Measurements from ENCODE around the gene DBX1.
"Not testable (repeated sequence)": the region's sequence is repeated elsewhere in the genome, so short reads cannot be mapped to it uniquely, and the experiment has no call there.

The DBX1 gene

GRCh38 chr11:20203831-20204230, 43.6 kb upstream of the DBX1 start:
- peaks cover 4% of the 10 kb centered on the region; the same call in 1 of the 2 replicates for H3K4me1 ChIP-seq
- H3K9me3 ChIP-seq, result no peaks in the 10 kb centered on the region
- no peak overlapping the region for H3K4me3 ChIP-seq (ENCODE audit: low read depth, low read length)
- no peak for DNase-seq
- no peak for TF ChIP-seq CTCF (IDR thresholded peaks at IDR 0.05; ENCODE audit: low read depth, low read length)
- no peaks in the 10 kb centered on the region for H3K36me3 ChIP-seq
- no peaks in the 10 kb centered on the region for H3K27me3 ChIP-seq

- H3K27me3 ChIP-seq, result no peaks in the 10 kb centered on the region
Measured at GRCh38 chr11:20201231-20201630, 41.0 kb upstream of the DBX1 start.

GRCh38 chr11:20200331-20200955, 40.2 kb upstream of the DBX1 start:
- H3K36me3 ChIP-seq; DNase-seq; H3K4me3 ChIP-seq (ENCODE audit: low read depth, low read length); H3K27me3 ChIP-seq; H3K4me1 ChIP-seq; H3K9me3 ChIP-seq: not testable (repeated sequence)

More at GRCh38 chr11:20201231-20201630, 41.0 kb upstream of the DBX1 start:
- DNase-seq, result no peak
- no peak overlapping the region for H3K4me3 ChIP-seq (ENCODE audit: low read depth, low read length)
- no peaks in the 10 kb centered on the region for H3K9me3 ChIP-seq
- no peak for TF ChIP-seq CTCF (IDR thresholded peaks at IDR 0.05; ENCODE audit: low read depth, low read length)
- peaks cover 4% of the 10 kb centered on the region; the same call in 1 of the 2 replicates for H3K4me1 ChIP-seq
- H3K36me3 ChIP-seq, result no peaks in the 10 kb centered on the region

- Histone ChIP-seq H3K4me3 (ENCODE audit: low read depth, low read length) (no peak overlapping the region), H3K36me3 (no peaks in the 10 kb centered on the region), H3K9me3 (no peaks in the 10 kb centered on the region), H3K4me1 (no peaks in the 10 kb centered on the region), H3K27me3 (no peaks in the 10 kb centered on the region)
- no peak for TF ChIP-seq CTCF (IDR thresholded peaks at IDR 0.05; ENCODE audit: low read depth, low read length)
- no peak for DNase-seq
Measured at GRCh38 chr11:20197881-20198280, 37.6 kb upstream of the DBX1 start.

GRCh38 chr11:20194470-20194869, 34.2 kb upstream of the DBX1 start:
- Histone ChIP-seq H3K4me3 (ENCODE audit: low read depth, low read length) (no peak overlapping the region), H3K36me3 (no peaks in the 10 kb centered on the region), H3K4me1 (no peaks in the 10 kb centered on the region), H3K9me3 (no peaks in the 10 kb centered on the region), H3K27me3 (no peaks in the 10 kb centered on the region)
- no peak for TF ChIP-seq CTCF (IDR thresholded peaks at IDR 0.05; ENCODE audit: low read depth, low read length)
- DNase-seq, result no peak

GRCh38 chr11:20193307-20193706, 33.0 kb upstream of the DBX1 start:
- TF ChIP-seq CTCF (IDR thresholded peaks at IDR 0.05; ENCODE audit: low read depth, low read length), result no peak
- no peak overlapping the region for H3K4me3 ChIP-seq (ENCODE audit: low read depth, low read length)
- H3K36me3 ChIP-seq, result no peaks in the 10 kb centered on the region
- H3K9me3 ChIP-seq, result no peaks in the 10 kb centered on the region
- no peaks in the 10 kb centered on the region for H3K27me3 ChIP-seq
- no peaks in the 10 kb centered on the region for H3K4me1 ChIP-seq
- no peak for DNase-seq
